GM18499 (cell line): ENCODE results near the gene APBA3.
"Not testable (repeated sequence)": the region's sequence is repeated elsewhere in the genome, so short reads cannot be mapped to it uniquely, and the experiment has no call there.

Source experiments
- ATAC-seq: cut with Tn5 transposase; IDR thresholded peaks from one replicate; pipeline ENCODE4 v1.9.1; 2021; ENCODE audit warnings: moderate number of reproducible peaks; ENCODE audit not compliant: insufficient read depth, unreplicated experiment

APBA3 gene

GRCh38 chr19:3771906-3772455 lies 10.5 kb upstream of the APBA3 start, which contains the start of gene RAX2:
Gene RAX2, minus strand, starts transcription at chr19:3772228. Its CDS starts 486 bp downstream, at chr19:3771742.
- ATAC-seq = no peak

GRCh38 chr19:3771000-3771905 lies 9.8 kb upstream of the APBA3 start:
- no peak for ATAC-seq

GRCh38 chr19:3770136-3770999 lies 8.9 kb upstream of the APBA3 start:
- ATAC-seq = no peak

GRCh38 chr19:3769494-3769893 lies 8.0 kb upstream of the APBA3 start:
- ATAC-seq = no peak

- no peak for ATAC-seq
These were observed 7.2 kb upstream of the APBA3 start for GRCh38 chr19:3768748-3769099.

- no peak for ATAC-seq
These were observed 6.7 kb upstream of the APBA3 start for GRCh38 chr19:3768015-3768747.

- no peak for ATAC-seq
These were observed 5.6 kb upstream of the APBA3 start for GRCh38 chr19:3767050-3767449.

GRCh38 chr19:3766520-3766919 lies 5.0 kb upstream of the APBA3 start:
- no peak for ATAC-seq

- ATAC-seq = not testable (repeated sequence)
These were observed 4.3 kb upstream of the APBA3 start for GRCh38 chr19:3765757-3766156.

GRCh38 chr19:3765121-3765520 lies 3.6 kb upstream of the APBA3 start:
- no peak for ATAC-seq

GRCh38 chr19:3762501-3763459 lies 1.3 kb upstream of the APBA3 start, which contains the start of gene MRPL54:
Gene MRPL54, plus strand, starts transcription at chr19:3762682. Its CDS starts 19 bp downstream, at chr19:3762701.
- peak; percentile 52 for ATAC-seq

GRCh38 chr19:3762130-3762473 lies 610 bp upstream of the APBA3 start:
- no peak for ATAC-seq

GRCh38 chr19:3760871-3761361 lies 576 bp downstream of the APBA3 start:
- ATAC-seq = no peak

- ATAC-seq = no peak
These were observed 1.8 kb downstream of the APBA3 start for GRCh38 chr19:3759482-3760254.

GRCh38 chr19:3758297-3758696 lies 3.2 kb downstream of the APBA3 start:
- not testable (repeated sequence) for ATAC-seq

GRCh38 chr19:3757705-3758104 lies 3.8 kb downstream of the APBA3 start:
- not testable (repeated sequence) for ATAC-seq

GRCh38 chr19:3753631-3754410 lies 7.7 kb downstream of the APBA3 start:
- no peak for ATAC-seq
